ENCODE results near the gene SPATA13.

The SPATA13 gene

DNA sequence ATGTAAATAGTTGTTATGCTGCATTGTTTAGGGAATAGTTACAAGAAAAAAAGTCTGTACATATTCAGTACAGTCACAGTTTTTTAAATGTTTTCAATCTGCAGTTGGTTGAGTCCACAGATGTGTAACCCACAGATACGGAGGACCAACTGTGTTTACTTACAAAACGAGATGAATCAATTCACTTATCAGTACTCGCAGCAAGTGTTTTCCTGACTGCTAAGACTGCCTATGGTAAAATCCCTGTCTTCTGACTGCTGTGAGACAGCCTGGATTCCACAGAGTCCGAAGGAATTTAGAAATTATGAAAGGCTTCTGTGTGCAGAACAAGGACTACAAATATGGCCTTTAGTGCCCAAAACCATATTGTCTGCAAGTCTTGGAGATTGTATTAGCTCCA is 103.1 kb downstream of the SPATA13 start:
- CTCF ChIA-PET, result interaction anchor here (1.5 kb wide), 1 partner anchor 10 kb away, joined by 5 read pairs; no protein-coding TSS in a partner anchor
- POLR2A ChIA-PET, result no interaction called here

GRCh38 chr13:24264976-24265375 is 104.5 kb downstream of the SPATA13 start:
- DNase-seq (ENCODE audit: extremely low spot score), result no peak
- TF ChIP-seq CTCF (IDR thresholded peaks at IDR 0.05; ENCODE audit: control extremely low read depth, extremely low read depth, low read depth, missing control alignments), result no peak
- CTCF ChIA-PET, result interaction anchor here (1.0 to 3.2 kb wide), 5 partner anchors 9 to 36 kb away, joined by 3 to 10 read pairs (median 5); no protein-coding TSS in a partner anchor
- POLR2A ChIA-PET, result no interaction called here

More for the DNA sequence above, 103.1 kb downstream of the SPATA13 start:
- no peak for TF ChIP-seq CTCF (IDR thresholded peaks at IDR 0.05; ENCODE audit: control extremely low read depth, extremely low read depth, low read depth, missing control alignments)
- no peak for DNase-seq (ENCODE audit: extremely low spot score)

DNA sequence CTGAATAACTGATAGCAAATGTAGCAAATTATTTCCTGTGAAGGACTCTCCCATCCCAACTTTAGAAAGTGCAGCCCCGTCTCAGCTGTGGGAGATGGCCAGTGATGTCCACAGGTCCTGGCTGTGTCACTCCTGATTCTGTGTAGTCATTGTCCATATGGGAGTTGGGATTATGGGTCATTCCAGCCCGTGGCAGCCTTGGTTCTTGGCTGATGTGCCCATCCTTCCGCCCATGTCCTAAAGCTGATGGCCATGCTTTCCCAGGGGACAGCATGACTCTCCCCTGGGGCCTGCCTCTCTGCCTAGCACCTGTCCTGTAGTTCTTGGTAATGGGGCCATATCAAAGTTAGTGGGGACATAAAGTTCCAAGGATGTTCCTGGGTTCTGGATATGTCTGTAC is 104.9 kb downstream of the SPATA13 start:
- ChIA-PET POLR2A (no interaction called here), CTCF (interaction anchor here (1.0 to 3.2 kb wide), 4 partner anchors 10 to 37 kb away, joined by 3 to 10 read pairs (median 6); no protein-coding TSS in a partner anchor)
- DNase-seq (ENCODE audit: extremely low spot score), result no peak
- TF ChIP-seq CTCF (IDR thresholded peaks at IDR 0.05; ENCODE audit: control extremely low read depth, extremely low read depth, low read depth, missing control alignments), result no peak

DNA sequence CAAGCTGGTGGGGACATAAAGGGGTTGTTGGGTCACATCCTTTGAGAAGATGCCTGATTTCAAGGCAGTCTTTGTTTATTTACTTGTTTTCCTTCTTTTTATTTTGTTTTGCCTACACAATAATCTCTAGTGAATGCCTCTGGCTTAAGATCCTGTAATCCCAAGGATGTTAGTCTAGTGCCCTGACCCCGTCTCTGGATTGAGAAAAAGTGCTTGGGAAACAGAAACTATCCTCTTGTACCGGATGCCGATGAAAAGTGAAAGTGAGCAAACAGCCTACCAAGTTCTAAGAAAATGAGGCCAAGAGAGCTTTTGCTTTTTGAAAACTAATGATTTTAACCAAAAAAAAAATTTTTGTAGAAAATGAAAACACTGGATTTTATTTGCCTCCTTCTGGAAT is 106.8 kb downstream of the SPATA13 start:
- CTCF ChIA-PET, result interaction anchor here (0.7 to 3.2 kb wide), 2 partner anchors 12 to 39 kb away, joined by 3 to 10 read pairs; no protein-coding TSS in a partner anchor

DNA sequence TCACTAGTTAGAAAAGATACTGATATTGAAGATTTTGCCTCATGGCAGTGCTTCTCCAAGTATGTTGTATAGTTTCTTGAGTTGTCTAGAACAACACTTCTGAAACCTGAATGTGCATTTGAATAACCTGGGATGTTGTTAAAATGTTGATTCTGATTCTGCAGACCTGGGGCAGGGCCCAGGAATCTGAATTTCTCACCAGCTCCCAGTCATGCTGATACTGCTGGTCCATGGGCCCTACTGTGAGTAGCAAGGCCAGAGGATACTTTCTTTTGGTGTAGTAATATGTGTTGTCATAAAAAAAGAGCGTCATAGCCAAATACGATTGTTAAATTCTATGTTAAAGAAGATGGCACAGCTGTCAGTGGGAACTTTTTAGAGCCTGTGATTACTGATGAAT is 107.3 kb downstream of the SPATA13 start:
- CTCF ChIA-PET, result interaction anchor here (0.7 to 3.2 kb wide), 2 partner anchors 13 to 39 kb away, joined by 3 to 10 read pairs; no protein-coding TSS in a partner anchor
- TF ChIP-seq CTCF (IDR thresholded peaks at IDR 0.05; ENCODE audit: control extremely low read depth, extremely low read depth, low read depth, missing control alignments), result no peak
- POLR2A ChIA-PET, result no interaction called here
- no peak for DNase-seq (ENCODE audit: extremely low spot score)

More for the DNA sequence above, 106.8 kb downstream of the SPATA13 start:
- TF ChIP-seq CTCF (IDR thresholded peaks at IDR 0.05; ENCODE audit: control extremely low read depth, extremely low read depth, low read depth, missing control alignments), result no peak
- POLR2A ChIA-PET, result no interaction called here
- no peak for DNase-seq (ENCODE audit: extremely low spot score)

DNA sequence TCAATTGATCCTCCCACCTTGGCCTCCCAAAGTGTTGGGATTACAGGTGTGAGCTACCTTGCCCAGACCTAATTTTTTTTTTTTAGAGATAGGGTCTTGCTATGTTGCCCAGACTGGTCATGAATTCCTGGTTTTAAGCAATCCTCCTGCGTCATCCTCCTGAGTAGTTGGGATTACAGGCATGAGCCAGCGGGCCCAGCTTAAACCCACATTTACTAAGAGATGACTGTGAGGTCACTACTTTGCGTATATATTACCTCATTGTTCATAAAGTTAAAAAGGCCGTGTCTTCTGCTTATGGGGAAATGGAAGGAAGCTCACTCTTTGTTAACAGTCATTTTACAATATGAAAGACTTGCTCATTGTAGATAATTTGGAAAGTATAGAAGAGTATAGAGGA is 109.3 kb downstream of the SPATA13 start:
- TF ChIP-seq CTCF (IDR thresholded peaks at IDR 0.05; ENCODE audit: control extremely low read depth, extremely low read depth, low read depth, missing control alignments), result no peak
- DNase-seq (ENCODE audit: extremely low spot score), result no peak
- POLR2A ChIA-PET, result no interaction called here
- CTCF ChIA-PET, result interaction anchor here (0.9 to 2.8 kb wide), 10 partner anchors 9 to 459 kb away, joined by 3 to 18 read pairs (median 5); no protein-coding TSS in a partner anchor

Data from GM10248 (cell line).